Measurements from ENCODE around the gene STRA8. TPM values are rescaled to one million over a fixed set of nuclear protein-coding genes. Genes with fewer than 3 reads are reported as not detected.
"Not testable (repeated sequence)": the region's sequence is repeated elsewhere in the genome, so short reads cannot be mapped to it uniquely, and the experiment has no call there.

STRA8 gene
- total RNA-seq, 4 donors from 2014 or later = not detected

DNA sequence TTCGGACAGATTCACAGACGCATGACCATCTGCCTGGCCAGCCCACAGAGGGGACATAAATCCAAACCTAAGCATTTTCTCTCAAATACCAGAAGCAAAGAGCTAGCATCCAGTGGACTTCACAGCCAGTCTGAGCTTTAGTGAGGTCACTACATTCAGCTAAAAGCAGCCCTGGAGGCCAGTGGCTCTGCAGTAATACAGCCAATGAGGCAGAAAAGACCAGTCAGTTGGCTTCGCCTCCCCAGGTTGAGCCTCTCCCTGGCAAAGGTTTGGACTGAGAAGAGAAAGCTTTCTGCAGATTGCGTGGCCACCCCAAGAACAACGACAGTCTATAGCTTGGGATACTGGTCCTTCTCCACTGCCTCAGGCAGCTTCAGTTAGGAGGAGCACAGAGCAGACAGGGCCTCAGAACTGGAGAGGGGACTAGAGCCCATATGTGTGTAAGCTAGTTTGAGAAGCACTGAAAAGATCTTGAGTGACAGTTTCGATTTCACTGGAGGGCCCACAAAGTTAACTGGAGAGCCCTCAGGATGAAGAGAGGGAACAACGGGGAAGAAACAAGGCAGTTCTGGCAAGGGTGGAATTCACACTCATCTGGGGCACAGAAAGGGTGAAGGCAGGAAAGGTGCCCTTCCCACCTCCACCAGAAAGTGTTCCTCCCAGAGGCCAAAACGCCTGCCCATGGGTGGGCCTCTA lies 26.1 kb upstream of the STRA8 start:
- H3K9me3 ChIP-seq = no peaks in the 10 kb centered on the region
- H3K4me3 ChIP-seq = no peak overlapping the region
- WGBS = 80% methylated on average over 8 of the region's 8 CpGs
- peaks cover 0 to 41% (median 32%) of the 10 kb centered on the region in 4 donors for H3K36me3 ChIP-seq
- H3K27me3 ChIP-seq = no peaks in the 10 kb centered on the region
- intact Hi-C loops (cut with DNase I) = no loop called here
- H3K27ac ChIP-seq (replicated peaks in 1 of 4) = no peak overlapping the region
- no peak for TF ChIP-seq EP300 (IDR thresholded peaks at IDR 0.05)
- TF ChIP-seq POLR2AphosphoS5 (IDR thresholded peaks at IDR 0.05) = no peak
- no peak for TF ChIP-seq POLR2A (IDR thresholded peaks at IDR 0.05; ENCODE audit: low read depth)
- H3K4me1 ChIP-seq = peaks cover 8 to 74% (median 60%) of the 10 kb centered on the region in 4 donors
- DNase-seq (ENCODE audit: extremely low spot score) = no peak

DNA sequence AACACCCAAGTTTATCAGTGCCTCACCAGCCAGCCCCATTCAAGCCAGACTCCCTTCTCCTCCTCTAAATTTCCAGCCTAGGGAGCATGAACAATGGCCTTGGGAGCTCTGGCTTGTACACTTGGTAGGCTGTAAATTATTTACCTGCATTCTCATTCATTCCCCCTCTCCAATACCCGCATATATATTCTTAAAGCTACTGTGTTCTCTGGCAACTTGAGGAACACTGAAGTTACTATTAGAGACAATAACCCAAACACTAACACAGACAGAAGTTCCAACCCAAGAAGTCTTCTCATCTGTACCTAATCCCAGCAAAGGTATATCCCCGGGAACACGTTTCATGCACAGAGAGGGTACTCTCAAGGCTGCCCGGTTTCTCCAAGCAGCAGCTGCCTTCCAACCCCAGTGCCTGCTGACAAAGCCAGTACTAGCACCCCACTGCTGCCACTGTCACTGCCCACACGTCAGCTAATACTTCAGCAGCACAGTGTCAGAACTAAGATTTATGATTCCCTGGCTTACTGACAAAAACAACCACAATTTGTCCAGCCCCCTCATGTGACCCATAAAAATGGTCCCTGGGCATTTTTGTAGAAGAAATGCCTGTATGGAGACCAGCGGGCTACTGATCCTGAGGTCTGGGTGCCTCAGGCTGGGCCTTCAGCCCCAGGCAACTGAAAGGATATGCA lies 25.4 kb upstream of the STRA8 start:
- H3K4me1 ChIP-seq = peaks cover 8 to 70% (median 56%) of the 10 kb centered on the region in 4 donors

GRCh38 chr7:135209225-135209834 lies 24.3 kb upstream of the STRA8 start:
- no peak overlapping the region for H3K27ac ChIP-seq (replicated peaks in 1 of 4)

More for the DNA sequence above, 25.4 kb upstream of the STRA8 start:
- H3K36me3 ChIP-seq = peaks cover 0 to 35% (median 26%) of the 10 kb centered on the region in 4 donors
- TF ChIP-seq POLR2A (IDR thresholded peaks at IDR 0.05; ENCODE audit: low read depth) = no peak
- TF ChIP-seq EP300 (IDR thresholded peaks at IDR 0.05) = no peak
- TF ChIP-seq POLR2AphosphoS5 (IDR thresholded peaks at IDR 0.05) = no peak
- TF ChIP-seq CTCF (IDR thresholded peaks at IDR 0.05) = no peak
- H3K9me3 ChIP-seq = no peaks in the 10 kb centered on the region
- DNase-seq (ENCODE audit: extremely low spot score) = no peak
- 85% methylated on average over 5 of the region's 6 CpGs for WGBS
- H3K27ac ChIP-seq (replicated peaks in 1 of 4) = peak overlapping the region in 1 of 4 donors; percentile 26
- H3K27me3 ChIP-seq = no peaks in the 10 kb centered on the region
- intact Hi-C loops (cut with DNase I) = no loop called here
- no peak overlapping the region for H3K4me3 ChIP-seq

DNA sequence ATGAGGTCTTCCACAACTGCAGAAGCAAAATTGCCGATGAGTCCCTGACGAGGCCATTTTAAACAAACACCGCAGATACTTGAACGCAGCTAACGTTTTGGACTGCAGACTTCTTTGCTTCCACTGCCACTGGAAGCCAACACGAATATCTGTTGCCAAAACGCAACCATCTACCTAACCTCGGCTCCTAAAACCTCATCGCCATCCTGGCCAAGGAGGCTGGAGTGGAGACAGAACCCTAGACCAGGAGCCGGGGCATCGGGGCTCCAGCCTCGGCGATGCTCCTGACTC lies 22.8 kb upstream of the STRA8 start:
- Histone ChIP-seq H3K36me3 (peaks cover 0 to 9% (median 3%) of the 10 kb centered on the region in 4 donors), H3K4me1 (peaks cover 8 to 46% (median 39%) of the 10 kb centered on the region in 4 donors), H3K27me3 (no peaks in the 10 kb centered on the region), H3K9me3 (no peaks in the 10 kb centered on the region), H3K4me3 (peak overlapping the region; percentile 67 to 93 (median 86)), H3K27ac (replicated peaks in 1 of 4) (peak overlapping the region; percentile 88 to 99 (median 96))
- intact Hi-C loops (cut with DNase I) = no loop called here
- TF ChIP-seq POLR2AphosphoS5 (IDR thresholded peaks at IDR 0.05) = no peak
- TF ChIP-seq CTCF (IDR thresholded peaks at IDR 0.05) = no peak
- DNase-seq (ENCODE audit: extremely low spot score) = no peak
- WGBS = 2% methylated on average over 13 of the region's 13 CpGs

More at GRCh38 chr7:135209225-135209834, 24.3 kb upstream of the STRA8 start:
- Histone ChIP-seq H3K27me3 (no peaks in the 10 kb centered on the region), H3K9me3 (no peaks in the 10 kb centered on the region), H3K36me3 (peaks cover 0 to 24% (median 16%) of the 10 kb centered on the region in 4 donors), H3K4me1 (peaks cover 8 to 59% (median 46%) of the 10 kb centered on the region in 4 donors), H3K4me3 (peak overlapping the region in 1 of 4 donors; percentile 86)
- TF ChIP-seq POLR2AphosphoS5 (IDR thresholded peaks at IDR 0.05) (no peak), EP300 (IDR thresholded peaks at IDR 0.05) (no peak), POLR2A (IDR thresholded peaks at IDR 0.05; ENCODE audit: low read depth) (no peak)
- DNase-seq (ENCODE audit: extremely low spot score) = no peak
- 91% methylated on average over 7 of the region's 7 CpGs for WGBS
- intact Hi-C loops (cut with DNase I) = no loop called here

DNA sequence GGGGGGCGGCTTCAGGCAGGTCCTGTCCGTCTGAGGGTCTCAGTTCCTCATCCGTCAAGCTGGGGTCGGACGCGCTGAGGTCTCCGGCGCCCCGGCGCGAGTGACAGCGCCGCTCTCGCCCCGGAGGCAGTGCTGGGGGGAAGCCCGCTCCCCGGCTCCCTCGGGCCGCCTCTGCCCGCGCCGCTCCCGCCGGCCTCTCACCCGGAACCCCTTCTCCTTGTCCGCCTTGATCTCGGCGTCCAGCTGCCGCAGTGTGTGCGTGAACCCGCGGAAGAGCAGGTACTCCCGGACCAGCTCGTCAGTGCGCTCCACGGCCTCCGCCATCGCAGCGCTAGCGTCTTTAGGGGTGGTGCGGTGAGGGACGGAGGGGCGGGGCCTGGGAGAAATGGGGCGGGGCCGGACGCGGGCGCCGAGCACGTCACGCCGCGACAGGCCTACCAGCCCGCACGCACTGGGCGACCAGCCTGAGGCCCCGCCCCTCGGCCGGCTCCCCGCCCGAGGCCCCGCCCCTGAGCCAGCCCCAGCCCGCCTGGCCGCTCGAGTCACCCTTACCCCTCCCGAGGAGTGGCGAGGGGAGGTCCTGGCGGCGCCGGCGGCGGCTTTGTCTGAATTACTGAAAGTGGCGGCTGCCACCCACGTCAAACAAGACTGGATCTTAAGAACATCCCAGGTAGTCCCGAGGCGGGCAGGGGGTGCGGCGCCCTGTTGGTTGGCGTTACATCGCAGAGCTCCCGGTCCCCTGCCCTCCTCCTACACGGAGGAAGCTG lies 22.3 kb upstream of the STRA8 start, which contains the start of gene WDR91:
TSS of gene WDR91 (minus strand) at position 348 of the 767 bp plus-strand sequence. CDS start at position 324, 24 bp downstream.
- peak within 1 kb of the TSS; percentile 67 to 93 (median 86) for H3K4me3 ChIP-seq
- 0% methylated on average over 13 of the region's 82 CpGs for WGBS
- H3K27ac ChIP-seq (replicated peaks in 1 of 4) = peak within 1 kb of the TSS; percentile 88 to 99 (median 96)
- no peaks in the 10 kb centered on the region for H3K27me3 ChIP-seq
- H3K9me3 ChIP-seq = no peaks in the 10 kb centered on the region
- peaks cover 8 to 45% (median 39%) of the 10 kb centered on the region in 4 donors for H3K4me1 ChIP-seq
- DNase-seq (ENCODE audit: extremely low spot score) = peak; percentile 98
- intact Hi-C loops (cut with DNase I) = no loop called here
- peaks cover 0 to 6% (median 0%) of the 10 kb centered on the region in 4 donors for H3K36me3 ChIP-seq
- TF ChIP-seq EP300 (IDR thresholded peaks at IDR 0.05) (no peak), POLR2A (IDR thresholded peaks at IDR 0.05; ENCODE audit: low read depth) (peak; percentile 63), CTCF (IDR thresholded peaks at IDR 0.05) (no peak), POLR2AphosphoS5 (IDR thresholded peaks at IDR 0.05) (peak; percentile 96)

DNA sequence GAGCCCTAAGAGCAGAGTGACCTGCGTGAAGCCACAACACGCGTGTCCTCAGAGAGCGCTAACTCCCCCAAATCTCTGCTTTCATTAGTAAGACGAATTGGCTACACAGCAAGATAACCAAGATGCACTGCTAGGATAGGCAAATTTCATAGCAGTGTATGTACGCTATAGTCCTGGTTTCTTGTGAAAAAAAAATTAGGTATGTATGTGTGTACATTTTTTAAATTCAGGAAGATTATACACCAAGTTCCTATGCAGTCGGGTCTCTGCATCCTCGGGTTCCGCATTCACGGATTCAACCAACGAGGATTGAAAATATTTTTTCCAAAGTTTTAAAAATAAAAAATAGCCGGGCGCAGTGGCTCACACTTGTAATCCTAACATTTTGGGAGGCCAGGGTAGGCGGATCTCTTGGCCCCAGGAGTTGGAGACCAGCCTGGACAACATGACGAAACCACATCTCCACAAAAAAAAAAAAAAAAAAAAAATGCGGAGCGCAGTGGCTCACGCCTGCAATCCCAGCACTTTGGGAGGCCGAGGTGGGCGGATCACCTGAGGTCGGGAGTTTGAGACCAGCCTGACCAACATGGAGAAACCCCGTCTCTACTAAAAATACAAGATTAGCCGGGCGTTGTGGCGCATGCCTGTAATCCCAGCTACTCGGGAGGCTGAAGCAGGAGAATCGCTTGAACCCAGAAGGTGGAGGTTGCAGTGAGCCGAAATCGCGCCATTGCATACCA lies 21.5 kb upstream of the STRA8 start:
- Histone ChIP-seq H3K4me1 (peaks cover 8 to 42% (median 35%) of the 10 kb centered on the region in 4 donors), H3K27ac (replicated peaks in 1 of 4) (peak overlapping the region; percentile 88 to 99 (median 96)), H3K4me3 (peak overlapping the region; percentile 67 to 93 (median 86))
- H3K36me3 ChIP-seq; DNase-seq (ENCODE audit: extremely low spot score); H3K27me3 ChIP-seq; H3K9me3 ChIP-seq; intact Hi-C loops (cut with DNase I): not testable (repeated sequence)
- 35% methylated on average over 30 of the region's 30 CpGs for WGBS

Data from esophagus muscularis mucosa (tissue), 4 donors.